ENCODE measurements around the gene BLOC1S6. TPM values are rescaled to one million over a fixed set of nuclear protein-coding genes. Genes with fewer than 3 reads are reported as not detected.

BLOC1S6 gene
- total RNA-seq, 6 donors from 2014 or later, result 20.9 to 51.6 (median 36.9) TPM

DNA sequence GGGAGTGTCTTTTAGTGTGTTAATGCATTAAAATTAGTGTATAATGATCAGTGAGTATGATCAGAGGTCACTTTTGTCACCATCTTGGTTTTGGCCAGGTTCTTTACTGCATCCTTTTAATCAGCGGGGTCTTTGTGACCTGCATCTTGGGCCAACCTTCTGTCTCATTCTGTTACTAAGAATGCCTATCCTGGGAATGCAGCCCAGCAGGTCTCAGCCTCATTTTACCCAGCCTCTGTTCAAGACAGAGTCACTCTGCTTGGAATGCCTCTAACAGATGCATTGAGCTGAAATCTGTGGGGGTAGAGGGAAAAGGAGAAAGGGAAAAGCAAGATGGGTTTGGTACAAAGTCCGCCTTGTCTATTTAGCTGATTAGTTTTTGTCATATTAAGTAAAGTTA, 5.3 kb upstream of the BLOC1S6 start:
- DNase-seq (no peak), ATAC-seq (ENCODE audit: low FRiP score in 2 of 2) (no peak)
- Histone ChIP-seq H3K36me3 (no peaks in the 10 kb centered on the region), H3K4me1 (peaks cover 7 to 14% (median 11%) of the 10 kb centered on the region in 4 donors), H3K27ac (no peak overlapping the region), H3K4me3 (no peak overlapping the region), H3K9me3 (no peaks in the 10 kb centered on the region), H3K27me3 (no peaks in the 10 kb centered on the region)
- 91 to 98% methylated on average over 2 of the region's 2 CpGs for WGBS, 2 donors
- TF ChIP-seq EP300 (IDR thresholded peaks at IDR 0.05), result no peak
- TF ChIP-seq POLR2A (IDR thresholded peaks at IDR 0.05), result no peak
- TF ChIP-seq POLR2AphosphoS5 (IDR thresholded peaks at IDR 0.05), result no peak
- TF ChIP-seq, protein P1, sequence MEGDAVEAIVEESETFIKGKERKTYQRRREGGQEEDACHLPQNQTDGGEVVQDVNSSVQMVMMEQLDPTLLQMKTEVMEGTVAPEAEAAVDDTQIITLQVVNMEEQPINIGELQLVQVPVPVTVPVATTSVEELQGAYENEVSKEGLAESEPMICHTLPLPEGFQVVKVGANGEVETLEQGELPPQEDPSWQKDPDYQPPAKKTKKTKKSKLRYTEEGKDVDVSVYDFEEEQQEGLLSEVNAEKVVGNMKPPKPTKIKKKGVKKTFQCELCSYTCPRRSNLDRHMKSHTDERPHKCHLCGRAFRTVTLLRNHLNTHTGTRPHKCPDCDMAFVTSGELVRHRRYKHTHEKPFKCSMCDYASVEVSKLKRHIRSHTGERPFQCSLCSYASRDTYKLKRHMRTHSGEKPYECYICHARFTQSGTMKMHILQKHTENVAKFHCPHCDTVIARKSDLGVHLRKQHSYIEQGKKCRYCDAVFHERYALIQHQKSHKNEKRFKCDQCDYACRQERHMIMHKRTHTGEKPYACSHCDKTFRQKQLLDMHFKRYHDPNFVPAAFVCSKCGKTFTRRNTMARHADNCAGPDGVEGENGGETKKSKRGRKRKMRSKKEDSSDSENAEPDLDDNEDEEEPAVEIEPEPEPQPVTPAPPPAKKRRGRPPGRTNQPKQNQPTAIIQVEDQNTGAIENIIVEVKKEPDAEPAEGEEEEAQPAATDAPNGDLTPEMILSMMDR (IDR thresholded peaks at IDR 0.05), result no peak

- DNase-seq (peak in 1 of 2 donors; percentile 27), ATAC-seq (ENCODE audit: low FRiP score in 2 of 2) (no peak)
- Histone ChIP-seq H3K9me3 (no peaks in the 10 kb centered on the region), H3K4me3 (no peak overlapping the region), H3K36me3 (no peaks in the 10 kb centered on the region), H3K27me3 (no peaks in the 10 kb centered on the region), H3K4me1 (peaks cover 17 to 27% (median 21%) of the 10 kb centered on the region in 4 donors), H3K27ac (no peak overlapping the region)
- 80 to 83% methylated on average over 11 of the region's 11 CpGs for WGBS, 2 donors
- peak in 1 of 2 donors; percentile 28 for TF ChIP-seq POLR2AphosphoS5 (IDR thresholded peaks at IDR 0.05)
- TF ChIP-seq POLR2A (IDR thresholded peaks at IDR 0.05), result peak in 1 of 4 donors; percentile 26
- no peak for TF ChIP-seq EP300 (IDR thresholded peaks at IDR 0.05)
These were observed 3.2 kb upstream of the BLOC1S6 start for GRCh38 chr15:45583731-45584639.

- 77 to 81% methylated on average over 7 of the region's 7 CpGs for WGBS, 2 donors
- Histone ChIP-seq H3K9me3 (no peaks in the 10 kb centered on the region), H3K4me3 (no peak overlapping the region), H3K36me3 (no peaks in the 10 kb centered on the region), H3K4me1 (peaks cover 28 to 37% (median 33%) of the 10 kb centered on the region in 4 donors), H3K27ac (no peak overlapping the region), H3K27me3 (no peaks in the 10 kb centered on the region)
- DNase-seq, result no peak
- ATAC-seq (ENCODE audit: low FRiP score in 2 of 2), result no peak
- no peak for TF ChIP-seq EP300 (IDR thresholded peaks at IDR 0.05)
- no peak for TF ChIP-seq POLR2AphosphoS5 (IDR thresholded peaks at IDR 0.05)
- no peak for TF ChIP-seq POLR2A (IDR thresholded peaks at IDR 0.05)
- TF ChIP-seq, protein P1 (IDR thresholded peaks at IDR 0.05), result no peak
These were observed 1.9 kb upstream of the BLOC1S6 start for GRCh38 chr15:45585069-45585791.

GRCh38 chr15:45586125-45586524, 1.1 kb upstream of the BLOC1S6 start:
- H3K27me3 ChIP-seq, result no peaks in the 10 kb centered on the region
- H3K4me3 ChIP-seq, result peak overlapping the region in 3 of 4 donors; percentile 62 to 69 (median 69)
- 67 to 71% methylated on average over 3 of the region's 3 CpGs for WGBS, 2 donors
- no peak for TF ChIP-seq EP300 (IDR thresholded peaks at IDR 0.05)
- TF ChIP-seq POLR2AphosphoS5 (IDR thresholded peaks at IDR 0.05), result no peak
- no peak for TF ChIP-seq POLR2A (IDR thresholded peaks at IDR 0.05)
- TF ChIP-seq, protein P1 (IDR thresholded peaks at IDR 0.05), result no peak
- peaks cover 28 to 37% (median 35%) of the 10 kb centered on the region in 4 donors for H3K4me1 ChIP-seq
- DNase-seq (no peak), ATAC-seq (ENCODE audit: low FRiP score in 2 of 2) (no peak)
- no peaks in the 10 kb centered on the region for H3K36me3 ChIP-seq
- peak overlapping the region; percentile 97 to 100 (median 98) for H3K27ac ChIP-seq
- no peaks in the 10 kb centered on the region for H3K9me3 ChIP-seq

DNA sequence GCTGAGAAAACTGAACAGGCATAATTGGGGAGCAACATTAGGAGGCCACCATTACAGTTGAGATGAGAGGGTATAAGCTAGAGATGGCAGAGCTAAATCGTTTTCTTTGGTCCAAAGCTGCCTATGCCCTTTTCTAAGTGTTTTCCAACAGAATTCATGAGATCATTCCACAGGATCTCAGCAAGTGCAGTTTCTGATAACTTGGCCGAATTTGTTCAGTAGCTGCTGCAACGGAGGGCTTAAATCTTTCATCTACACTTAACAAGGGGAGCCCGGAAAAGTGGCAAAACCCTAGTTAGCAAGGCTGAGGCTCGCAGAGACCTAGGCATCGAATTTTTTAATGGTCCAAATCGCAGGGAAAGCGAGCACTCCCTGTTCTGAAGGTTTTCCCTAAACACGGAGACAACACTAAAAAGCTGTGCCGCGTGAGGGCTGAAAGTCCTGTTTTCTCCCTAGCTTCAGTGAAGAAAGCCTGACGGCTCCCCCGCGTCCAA, 531 bp upstream of the BLOC1S6 start:
- Histone ChIP-seq H3K27ac (peak overlapping the region; percentile 97 to 100 (median 98)), H3K4me1 (peaks cover 28 to 37% (median 35%) of the 10 kb centered on the region in 4 donors), H3K36me3 (no peaks in the 10 kb centered on the region), H3K27me3 (no peaks in the 10 kb centered on the region), H3K9me3 (no peaks in the 10 kb centered on the region), H3K4me3 (peak overlapping the region; percentile 62 to 88 (median 69))
- no peak for DNase-seq
- TF ChIP-seq POLR2A (IDR thresholded peaks at IDR 0.05) (no peak), EP300 (IDR thresholded peaks at IDR 0.05) (no peak), POLR2AphosphoS5 (IDR thresholded peaks at IDR 0.05) (no peak)
- TF ChIP-seq, protein P1 (IDR thresholded peaks at IDR 0.05), result no peak
- ATAC-seq (ENCODE audit: low FRiP score in 2 of 2), result no peak
- 1 to 2% methylated on average over 11 to 14 of the region's 14 CpGs for WGBS, 2 donors
